Stimulated activated naive CD8-positive, alpha-beta T cell treated with anti-CD3 and anti-CD28 coated beads, Interleukin-15, Interleukin-2, amounts not matched to agents 100 U/mL and 50 U/mL, for 24 hours (primary cell): ENCODE results near the gene MAN2A1.
A peak's percentile ranks its signal among the peaks of the same experiment; 100 is the strongest.

Experiments
- ATAC-seq: fragments of 150-1000 bp; cut with Tn5 transposase; one replicate; pipeline ENCODE4 v1.10.0; 2021
- DNase-seq: peaks from one replicate; pipeline ENCODE4 v3.0.0; 2021

MAN2A1 gene

DNA sequence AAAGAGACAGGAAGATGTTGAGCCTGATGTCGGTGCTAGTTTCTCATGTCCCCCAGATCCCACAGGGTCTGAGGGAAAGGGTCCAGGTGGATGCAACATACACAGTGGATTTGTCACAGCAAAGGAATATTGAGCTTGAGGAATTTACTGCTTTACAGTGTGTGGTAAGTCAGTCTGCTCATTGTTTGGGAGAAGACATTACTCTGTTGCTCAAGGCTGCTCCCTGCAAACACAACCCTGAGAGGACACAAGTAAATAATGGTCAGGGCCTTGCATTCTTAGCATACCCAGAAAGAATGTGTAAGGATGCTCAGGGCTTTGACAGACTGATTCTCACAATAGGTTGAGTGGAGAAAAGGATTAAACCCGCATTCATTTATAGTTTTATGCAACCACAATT lies 7.3 kb upstream of the MAN2A1 start:
- DNase-seq (no peak), ATAC-seq (no peak)

- ATAC-seq (no peak), DNase-seq (no peak)
Observed at GRCh38 chr5:109685916-109686315, 3.8 kb upstream of the MAN2A1 start.

GRCh38 chr5:109688630-109688969 lies 1.1 kb upstream of the MAN2A1 start:
- DNase-seq (peak; percentile 29), ATAC-seq (no peak)

- DNase-seq (peak; percentile 84), ATAC-seq (peak; percentile 85)
Observed at GRCh38 chr5:109688970-109689739, 572 bp upstream of the MAN2A1 start.

DNA sequence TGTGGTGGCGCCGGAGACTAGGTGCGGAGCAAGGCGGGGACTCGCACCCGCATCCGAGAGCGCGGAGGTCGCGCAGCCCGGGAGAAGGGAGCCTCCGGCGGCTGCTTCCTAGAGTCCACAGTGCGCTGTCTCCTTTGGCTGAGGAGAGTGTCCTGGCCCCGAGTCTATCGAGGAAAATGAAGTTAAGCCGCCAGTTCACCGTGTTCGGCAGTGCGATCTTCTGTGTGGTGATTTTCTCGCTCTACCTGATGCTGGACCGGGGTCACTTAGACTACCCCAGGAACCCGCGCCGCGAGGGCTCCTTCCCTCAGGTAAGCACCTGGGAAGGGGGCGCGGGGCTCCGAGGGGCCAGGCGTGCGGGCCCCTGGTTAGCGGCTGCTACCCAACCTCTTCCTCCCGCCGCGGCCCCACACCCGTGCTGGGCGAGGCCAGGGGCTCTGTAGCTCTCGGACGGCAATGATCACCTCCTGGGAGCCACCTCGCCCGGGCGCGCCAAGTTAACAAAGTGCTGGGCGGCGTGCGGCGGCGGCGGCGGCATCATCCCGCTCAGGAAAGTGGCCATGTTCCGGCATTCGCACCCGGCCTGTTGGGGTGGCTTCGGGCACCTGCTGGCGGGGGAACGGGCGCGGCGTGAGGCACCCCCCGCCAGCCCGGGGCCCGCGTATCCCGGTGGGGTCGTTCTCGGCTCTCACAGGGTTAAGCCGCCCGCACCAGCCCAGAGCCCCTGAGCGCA lies 681 bp downstream of the MAN2A1 start:
- peak; percentile 56 for DNase-seq
- ATAC-seq = peak; percentile 3

GRCh38 chr5:109690975-109691574 lies 1.3 kb downstream of the MAN2A1 start:
- DNase-seq = peak; percentile 56

DNA sequence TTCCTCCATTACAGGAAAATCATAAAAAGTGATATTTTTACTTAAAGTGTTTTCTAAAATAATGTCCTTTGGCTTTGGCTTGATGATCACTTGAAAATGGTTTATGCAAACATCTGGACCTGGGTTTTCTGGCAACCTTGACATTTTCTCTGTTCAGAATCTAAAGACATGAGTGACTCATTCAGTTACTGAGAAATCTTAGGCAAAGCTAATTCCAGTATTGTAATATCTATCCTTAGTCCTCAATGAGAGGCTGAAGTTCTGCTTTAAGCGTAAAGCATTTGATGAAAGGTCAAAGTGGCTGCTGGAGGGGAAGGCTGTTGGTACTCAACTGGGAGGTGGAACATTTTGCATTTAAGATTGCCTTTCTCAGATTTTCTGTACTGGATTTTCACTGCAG lies 2.3 kb downstream of the MAN2A1 start:
- no peak for DNase-seq
- ATAC-seq = peak; percentile 4

More at GRCh38 chr5:109690975-109691574, 1.3 kb downstream of the MAN2A1 start:
- no peak for ATAC-seq

- DNase-seq = no peak
- ATAC-seq = no peak
Observed at GRCh38 chr5:109692852-109693251, 3.1 kb downstream of the MAN2A1 start.

DNA sequence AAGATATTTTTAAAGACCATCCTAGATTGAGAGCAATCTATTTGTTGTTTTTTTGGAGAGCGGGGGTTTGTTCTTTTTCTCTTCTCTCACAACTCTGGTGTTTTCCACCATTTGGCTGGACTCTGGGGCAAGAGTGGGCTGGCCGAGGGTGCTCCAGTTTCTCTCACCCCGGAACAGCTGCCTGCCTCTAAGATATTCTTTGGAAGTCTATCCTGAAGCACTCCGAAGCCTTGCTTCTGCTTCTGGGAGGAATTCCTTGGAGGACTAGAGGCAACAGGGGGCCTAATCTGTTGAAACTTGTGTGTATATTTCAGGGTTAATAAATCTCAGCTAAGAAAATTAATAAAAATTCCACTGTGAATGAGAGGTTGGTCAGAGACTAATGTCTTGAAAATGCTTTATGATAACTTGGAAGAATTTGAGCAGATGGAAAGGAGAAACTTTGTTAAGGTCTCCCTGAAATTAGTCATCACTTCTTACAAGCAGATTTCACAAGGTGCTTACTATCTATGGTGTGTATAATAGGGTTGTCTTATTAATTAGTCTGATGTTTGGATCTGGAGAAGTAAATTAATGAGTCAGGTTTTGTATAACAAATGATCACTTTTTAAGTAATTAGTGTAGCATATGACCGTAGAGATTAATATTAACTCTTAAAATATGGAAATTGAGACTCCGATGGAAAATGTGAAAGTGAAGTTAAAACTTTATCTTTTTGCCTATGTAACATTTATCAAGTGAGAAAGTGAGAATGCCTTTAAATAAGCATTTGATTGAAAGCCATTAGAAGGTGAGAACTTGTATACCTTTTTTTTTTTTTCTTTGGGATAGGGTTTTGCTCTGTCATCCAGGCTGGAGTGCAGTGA lies 4.0 kb downstream of the MAN2A1 start:
- DNase-seq (no peak), ATAC-seq (no peak)

- ATAC-seq (no peak), DNase-seq (no peak)
Observed at GRCh38 chr5:109694451-109694891, 4.7 kb downstream of the MAN2A1 start.

DNA sequence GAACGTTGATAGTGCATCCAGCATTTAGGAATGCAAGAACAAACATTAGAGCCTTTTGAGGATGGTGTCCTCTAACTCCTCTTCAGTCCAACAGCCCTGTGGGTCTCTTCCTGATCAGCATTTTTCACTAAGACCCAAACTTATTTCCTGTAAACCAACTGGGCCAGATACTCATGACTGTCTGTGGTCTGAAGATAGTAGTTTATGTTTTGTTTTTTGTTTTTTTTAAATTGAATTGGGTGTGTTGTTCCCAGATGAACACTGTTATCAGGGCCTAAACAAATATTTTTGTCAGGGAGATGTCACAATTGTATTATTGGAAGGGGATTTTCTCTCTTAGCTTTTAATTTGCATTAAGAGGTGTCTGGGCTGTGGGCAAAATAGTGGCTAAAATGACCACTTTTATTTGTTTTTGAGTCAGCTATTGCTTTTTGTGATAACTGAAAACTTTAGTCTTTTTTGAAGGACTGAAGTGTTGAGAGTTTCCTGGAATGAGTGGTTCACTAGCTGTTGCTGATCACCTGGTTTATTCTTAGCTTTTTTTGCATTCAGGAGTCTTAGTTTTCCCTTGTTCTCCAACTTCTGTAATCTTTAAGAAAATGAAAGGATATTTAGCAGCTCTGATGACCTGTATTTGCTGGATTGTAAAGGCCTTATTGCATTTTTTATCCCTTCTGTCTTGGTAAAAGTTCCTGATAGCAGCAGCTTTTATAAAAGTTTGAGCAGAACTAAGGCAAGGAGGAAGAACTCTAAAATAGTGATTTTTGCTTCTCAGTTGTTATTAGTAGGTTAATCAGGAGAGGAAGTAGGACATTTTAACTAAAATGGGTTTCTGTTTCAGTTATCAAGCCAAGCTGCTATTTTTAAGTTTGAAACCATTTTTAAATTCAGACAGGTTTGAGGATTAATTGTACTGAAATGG lies 5.5 kb downstream of the MAN2A1 start:
- no peak for DNase-seq
- no peak for ATAC-seq

DNA sequence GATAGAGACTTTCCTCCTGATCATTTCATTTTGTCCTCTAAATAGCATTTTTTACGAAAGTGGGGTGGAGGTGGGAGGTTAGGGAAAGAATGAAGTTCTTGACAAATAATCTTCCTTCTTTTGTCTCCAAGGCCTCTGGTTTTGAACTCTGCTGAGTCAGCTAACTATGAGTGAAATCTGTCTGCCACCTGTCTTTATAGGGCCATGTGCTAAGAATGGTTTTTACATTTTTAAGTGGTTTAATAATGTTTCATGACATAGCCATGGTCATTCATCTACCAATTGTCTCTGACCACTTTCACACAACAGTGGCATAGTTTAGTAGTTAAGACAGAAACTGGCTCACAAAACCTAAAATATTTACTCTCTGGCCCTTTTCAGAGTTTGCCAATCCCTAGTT lies 7.6 kb downstream of the MAN2A1 start:
- DNase-seq = no peak
- no peak for ATAC-seq

DNA sequence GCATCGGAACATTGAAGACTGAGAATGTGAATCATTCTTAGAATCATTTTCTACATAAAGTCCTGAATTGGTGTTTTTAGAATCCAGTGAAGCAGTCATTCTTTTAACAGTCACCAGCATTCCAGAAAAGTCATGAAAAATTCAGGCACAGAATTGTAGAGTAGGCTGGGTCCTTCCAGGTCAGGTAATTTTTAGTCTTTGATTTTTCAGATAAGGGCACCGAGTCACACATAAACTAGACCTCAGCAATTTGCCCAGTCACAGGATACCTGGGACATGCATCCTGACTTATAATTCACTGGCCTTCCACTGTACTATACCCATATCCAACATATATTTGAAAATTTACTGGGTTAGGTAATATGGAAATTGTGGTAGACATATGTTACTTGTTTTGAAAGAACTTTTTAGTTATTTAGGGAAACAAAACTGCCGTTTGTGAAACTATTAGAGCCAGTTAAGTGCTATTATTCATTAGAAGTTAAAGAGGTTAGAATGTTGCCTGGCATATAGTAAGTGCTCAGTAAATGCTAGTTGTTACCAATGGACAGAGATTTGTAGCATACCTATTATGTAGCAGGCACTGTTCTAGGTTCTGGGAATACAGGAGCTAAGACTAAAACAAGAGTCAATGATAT lies 10.9 kb downstream of the MAN2A1 start:
- ATAC-seq = no peak

DNA sequence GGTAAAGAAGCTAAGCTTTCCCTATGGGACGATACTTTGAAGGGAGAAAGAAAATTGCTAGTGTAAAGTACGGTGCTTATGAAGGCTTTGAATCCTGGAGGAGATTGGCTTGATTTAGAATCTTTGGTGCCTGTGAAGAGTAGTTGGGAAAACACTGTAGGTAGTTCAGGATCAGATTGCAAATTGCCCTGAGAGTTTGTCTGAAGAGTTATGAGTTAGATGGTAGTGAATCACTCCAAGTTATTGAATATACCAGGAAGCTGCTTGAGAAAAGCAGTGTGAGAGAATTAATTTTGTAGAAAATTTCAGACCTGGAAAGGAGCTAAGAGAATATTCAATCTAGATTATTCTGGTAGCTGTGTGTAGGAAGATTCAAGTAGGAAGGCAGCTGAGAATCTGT lies 11.5 kb downstream of the MAN2A1 start:
- ATAC-seq (no peak), DNase-seq (no peak)

More for the DNA sequence above, 10.9 kb downstream of the MAN2A1 start:
- DNase-seq = no peak

GRCh38 chr5:109701792-109702191 lies 12.1 kb downstream of the MAN2A1 start:
- DNase-seq (no peak), ATAC-seq (no peak)

DNA sequence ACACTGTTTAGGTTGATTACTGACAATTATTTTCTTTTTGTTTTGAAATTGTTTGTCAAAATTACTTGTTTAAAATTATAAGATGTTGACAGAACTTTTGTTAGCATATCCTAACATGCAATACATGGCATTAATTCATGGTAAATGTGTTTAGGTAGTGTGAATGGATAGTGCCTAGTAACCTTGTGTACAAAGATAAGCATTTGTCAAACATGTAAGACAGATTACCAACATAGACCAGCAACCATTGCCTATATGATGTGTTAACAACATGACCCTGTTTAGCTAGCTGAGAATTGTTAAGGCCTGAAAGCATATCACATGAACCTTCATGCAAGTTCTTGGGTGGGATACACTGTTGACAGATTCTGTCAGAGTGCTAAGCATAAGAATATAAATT lies 13.4 kb downstream of the MAN2A1 start:
- ATAC-seq = no peak

DNA sequence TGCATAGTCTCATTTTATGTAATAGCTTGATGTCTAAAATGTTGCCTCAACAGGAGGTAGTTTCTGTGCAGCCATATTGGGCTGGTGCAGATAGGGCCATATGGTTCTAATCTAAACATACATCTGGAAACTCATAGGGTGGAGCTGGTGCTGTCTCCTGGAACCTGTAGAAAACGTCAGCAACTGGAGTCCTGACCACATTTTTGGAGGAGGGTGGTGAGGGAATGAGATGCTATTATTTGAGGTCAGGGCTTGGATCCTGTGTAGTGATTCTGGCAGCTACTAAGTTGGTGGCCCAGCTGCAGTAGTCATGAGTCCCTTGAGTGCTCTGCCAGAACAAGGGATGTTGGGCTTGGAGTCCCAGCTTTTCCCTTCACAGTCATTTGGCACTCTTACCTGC lies 14.1 kb downstream of the MAN2A1 start:
- ATAC-seq (no peak), DNase-seq (no peak)

More for the DNA sequence above, 13.4 kb downstream of the MAN2A1 start:
- no peak for DNase-seq

- DNase-seq = no peak
- no peak for ATAC-seq
Observed at GRCh38 chr5:109704282-109704952, 14.7 kb downstream of the MAN2A1 start.

DNA sequence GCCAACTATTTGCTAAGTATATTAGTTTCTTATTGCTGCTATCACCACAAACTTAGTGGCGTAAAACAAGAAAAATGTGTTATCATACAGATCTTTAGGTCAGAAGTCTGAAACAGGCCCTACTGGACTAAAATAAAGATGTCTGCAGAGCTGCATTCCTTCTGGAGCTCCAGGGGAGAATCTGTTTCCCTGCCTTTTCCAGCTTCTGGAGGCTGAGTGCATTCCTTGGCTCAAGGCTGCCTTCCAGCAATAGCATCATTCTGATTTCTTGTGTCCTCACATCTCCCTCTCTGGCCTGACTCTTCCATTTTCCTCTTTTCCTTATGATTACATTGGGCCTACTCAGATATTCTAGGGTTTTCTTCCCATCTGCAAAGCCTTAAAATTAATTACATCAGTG lies 15.9 kb downstream of the MAN2A1 start:
- DNase-seq (no peak), ATAC-seq (no peak)

GRCh38 chr5:109706095-109706494 lies 16.4 kb downstream of the MAN2A1 start:
- ATAC-seq (no peak), DNase-seq (no peak)
